ENCODE measurements around the gene CRTAC1.

Gene CRTAC1

GRCh38 chr10:97919012-97919411 is 111.4 kb downstream of the CRTAC1 start:
- DNase-seq: no peak

GRCh38 chr10:97916586-97916985 is 113.8 kb downstream of the CRTAC1 start:
- DNase-seq: no peak

- no peak for DNase-seq
Measured at GRCh38 chr10:97915346-97916131, 114.9 kb downstream of the CRTAC1 start.

- DNase-seq: peak; percentile 69
Measured at GRCh38 chr10:97914837-97915211, 115.6 kb downstream of the CRTAC1 start.

- DNase-seq: no peak
Measured at GRCh38 chr10:97914171-97914836, 116.1 kb downstream of the CRTAC1 start.

- no peak for DNase-seq
Measured at GRCh38 chr10:97913614-97914013, 116.8 kb downstream of the CRTAC1 start.

- no peak for DNase-seq
Measured at GRCh38 chr10:97913193-97913592, 117.2 kb downstream of the CRTAC1 start.

GRCh38 chr10:97911217-97911616 is 119.2 kb downstream of the CRTAC1 start:
- DNase-seq: no peak

GRCh38 chr10:97910661-97911060 is 119.8 kb downstream of the CRTAC1 start:
- no peak for DNase-seq

- DNase-seq: no peak
Measured at GRCh38 chr10:97907830-97908229, 122.6 kb downstream of the CRTAC1 start.

GRCh38 chr10:97907211-97907610 is 123.2 kb downstream of the CRTAC1 start:
- no peak for DNase-seq

- no peak for DNase-seq
Measured at GRCh38 chr10:97905276-97905675, 125.1 kb downstream of the CRTAC1 start.

GRCh38 chr10:97904576-97904975 is 125.8 kb downstream of the CRTAC1 start:
- no peak for DNase-seq

GRCh38 chr10:97904018-97904381 is 126.4 kb downstream of the CRTAC1 start:
- no peak for DNase-seq

GRCh38 chr10:97903128-97904017 is 127.0 kb downstream of the CRTAC1 start:
- no peak for DNase-seq

- no peak for DNase-seq
Measured at GRCh38 chr10:97901381-97901780, 129.0 kb downstream of the CRTAC1 start.

- peak; percentile 46 for DNase-seq
Measured at GRCh38 chr10:97898429-97898828, 132.0 kb downstream of the CRTAC1 start.

GRCh38 chr10:97896756-97897358 is 133.6 kb downstream of the CRTAC1 start:
- no peak for DNase-seq

- DNase-seq: no peak
Measured at GRCh38 chr10:97895915-97896314, 134.5 kb downstream of the CRTAC1 start.

GRCh38 chr10:97895084-97895483 is 135.3 kb downstream of the CRTAC1 start:
- DNase-seq: no peak

GRCh38 chr10:97894092-97894491 is 136.3 kb downstream of the CRTAC1 start:
- DNase-seq: no peak

GRCh38 chr10:97892939-97893338 is 137.5 kb downstream of the CRTAC1 start:
- no peak for DNase-seq

GRCh38 chr10:97892506-97892905 is 137.9 kb downstream of the CRTAC1 start:
- DNase-seq: no peak

Measured in hematopoietic multipotent progenitor cell treated with erythropoietin and hydrocortisone succinate and interleukin-3 and kit ligand, for 8 days (in vitro differentiated cells).